Measurements from ENCODE around the gene UNC50.

GRCh38 chr2:98582523-98582922 is 25.9 kb upstream of the UNC50 start:
- no peak for TF ChIP-seq CTCF (IDR thresholded peaks at IDR 0.05)
- TF ChIP-seq POLR2A (IDR thresholded peaks at IDR 0.05), result no peak
